NCI-H524 treated with DMSO at 0.1 percent for 48 hours (cell line): ENCODE measurements around the gene KDM4E.
"Not testable (repeated sequence)": the region's sequence is repeated elsewhere in the genome, so short reads cannot be mapped to it uniquely, and the experiment has no call there.

ENCODE experiments used
- DNase-seq: peaks from one replicate; lab custom pipeline; 2025; lab: John Stamatoyannopoulos, UW

The KDM4E gene

DNA sequence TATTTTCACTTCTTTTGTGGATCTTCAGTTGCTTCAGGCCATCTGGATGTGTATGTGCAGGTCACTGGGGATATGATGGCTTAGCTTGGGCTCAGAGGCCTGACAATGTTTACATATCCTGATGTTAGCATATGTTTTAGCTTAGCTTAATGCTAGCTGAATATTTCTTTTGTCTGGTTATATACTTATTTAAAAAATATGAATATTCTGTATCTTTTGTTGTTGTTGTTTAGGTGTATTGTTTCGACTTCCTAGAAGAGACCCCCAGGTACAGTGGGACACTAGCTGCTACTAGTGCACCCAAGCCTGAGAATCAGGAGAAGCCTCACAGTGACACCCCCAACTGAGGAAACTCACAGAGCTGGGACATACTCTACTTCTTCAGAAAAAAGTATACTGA lies at the start of gene KDM4E:
Gene KDM4E (plus strand): TSS at position 301 of the 400 bp plus-strand sequence. CDS start 300 bp downstream, outside the sequence.
- DNase-seq, result no peak

DNA sequence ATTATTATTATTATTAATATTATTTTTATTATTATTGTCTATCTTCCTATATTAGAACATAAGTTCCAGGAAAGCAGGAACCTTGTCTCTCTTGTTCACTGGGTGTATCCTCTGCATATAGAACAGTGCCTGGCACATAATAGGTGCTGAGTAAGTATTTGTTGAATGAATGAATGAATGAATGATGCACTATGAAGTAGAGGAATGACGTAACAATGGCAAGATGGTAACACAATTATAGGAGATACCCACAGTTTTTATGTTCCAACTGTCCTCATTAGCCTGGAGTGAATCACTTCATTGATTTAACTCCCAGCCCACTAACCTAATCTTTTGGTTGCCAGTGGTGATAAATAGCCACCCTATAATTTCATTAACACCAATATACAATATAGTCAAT lies 49.5 kb upstream of the KDM4E start:
- no peak for DNase-seq

DNA sequence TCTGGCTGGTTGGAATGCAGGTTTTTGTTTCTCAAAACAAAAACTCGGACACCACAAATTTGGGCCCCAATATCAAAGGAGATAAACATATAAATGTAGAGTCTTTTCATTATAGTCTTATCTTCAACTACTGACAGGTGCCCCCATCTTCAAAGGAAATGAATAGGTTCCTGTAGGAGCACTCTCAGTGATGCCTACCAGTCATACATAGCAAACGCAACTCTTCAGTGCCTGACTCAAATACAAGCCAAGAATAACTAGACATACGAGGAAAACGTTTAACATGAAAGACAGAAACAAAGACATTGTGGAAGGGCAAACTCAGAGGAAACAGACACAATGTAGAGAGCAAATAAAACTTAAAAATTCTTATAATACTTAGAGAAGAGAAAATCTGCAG lies 37.7 kb upstream of the KDM4E start:
- DNase-seq, result no peak

DNA sequence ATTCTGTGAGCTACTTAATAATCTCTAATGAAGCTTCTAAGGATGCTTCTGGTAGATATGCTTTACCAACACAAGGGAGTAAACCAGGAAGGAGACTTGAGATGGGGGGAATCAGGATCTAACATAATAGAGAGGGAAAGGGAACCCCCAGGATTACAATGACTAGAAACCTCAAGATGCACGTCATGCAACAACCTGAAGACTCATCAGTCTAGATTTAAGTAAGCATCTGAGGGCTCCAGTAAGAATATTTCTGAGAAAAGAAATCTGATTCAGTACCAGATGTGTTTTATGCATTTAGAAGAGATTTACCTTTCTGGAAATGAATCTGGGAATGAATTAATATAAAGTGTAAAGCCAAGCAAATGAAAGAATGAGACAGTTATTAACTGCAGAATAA lies 36.3 kb upstream of the KDM4E start:
- no peak for DNase-seq

DNA sequence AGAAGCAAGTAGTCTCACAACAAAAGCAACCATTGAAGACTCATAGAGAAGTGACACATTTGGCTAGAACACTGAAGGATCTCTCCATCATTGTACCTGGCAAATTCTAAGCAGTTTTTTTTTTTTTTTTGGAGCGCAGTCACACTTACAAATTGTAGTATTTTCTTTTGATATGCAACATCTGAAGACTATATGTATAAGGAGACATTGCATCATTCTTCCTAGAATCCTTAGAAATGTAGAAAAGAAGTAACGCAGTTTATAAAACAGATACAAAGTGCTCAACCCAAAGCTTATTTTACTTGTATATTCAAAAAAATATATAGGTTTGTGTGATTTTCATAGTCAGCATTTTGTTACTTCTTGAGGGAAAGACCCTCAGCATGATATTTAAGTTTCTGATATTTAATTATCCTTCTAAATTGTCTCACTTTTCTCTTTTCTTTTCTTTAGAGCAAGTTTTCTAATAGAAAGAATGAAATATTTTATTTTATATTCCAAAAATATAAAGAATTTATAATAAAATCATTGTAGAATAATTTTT lies 31.6 kb upstream of the KDM4E start:
- DNase-seq, result no peak

DNA sequence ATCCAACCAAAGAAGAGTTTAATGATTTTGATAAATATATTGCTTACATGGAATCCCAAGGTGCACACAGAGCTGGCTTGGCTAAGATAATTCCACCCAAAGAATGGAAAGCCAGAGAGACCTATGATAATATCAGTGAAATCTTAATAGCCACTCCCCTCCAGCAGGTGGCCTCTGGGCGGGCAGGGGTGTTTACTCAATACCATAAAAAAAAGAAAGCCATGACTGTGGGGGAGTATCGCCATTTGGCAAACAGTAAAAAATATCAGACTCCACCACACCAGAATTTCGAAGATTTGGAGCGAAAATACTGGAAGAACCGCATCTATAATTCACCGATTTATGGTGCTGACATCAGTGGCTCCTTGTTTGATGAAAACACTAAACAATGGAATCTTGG lies 27.6 kb upstream of the KDM4E start:
- DNase-seq, result no peak

DNA sequence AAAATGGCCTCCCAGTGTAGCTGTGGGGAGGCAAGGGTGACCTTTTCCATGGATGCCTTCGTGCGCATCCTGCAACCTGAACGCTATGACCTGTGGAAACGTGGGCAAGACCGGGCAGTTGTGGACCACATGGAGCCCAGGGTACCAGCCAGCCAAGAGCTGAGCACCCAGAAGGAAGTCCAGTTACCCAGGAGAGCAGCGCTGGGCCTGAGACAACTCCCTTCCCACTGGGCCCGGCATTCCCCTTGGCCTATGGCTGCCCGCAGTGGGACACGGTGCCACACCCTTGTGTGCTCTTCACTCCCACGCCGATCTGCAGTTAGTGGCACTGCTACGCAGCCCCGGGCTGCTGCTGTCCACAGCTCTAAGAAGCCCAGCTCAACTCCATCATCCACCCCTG lies 26.8 kb upstream of the KDM4E start:
- no peak for DNase-seq

DNA sequence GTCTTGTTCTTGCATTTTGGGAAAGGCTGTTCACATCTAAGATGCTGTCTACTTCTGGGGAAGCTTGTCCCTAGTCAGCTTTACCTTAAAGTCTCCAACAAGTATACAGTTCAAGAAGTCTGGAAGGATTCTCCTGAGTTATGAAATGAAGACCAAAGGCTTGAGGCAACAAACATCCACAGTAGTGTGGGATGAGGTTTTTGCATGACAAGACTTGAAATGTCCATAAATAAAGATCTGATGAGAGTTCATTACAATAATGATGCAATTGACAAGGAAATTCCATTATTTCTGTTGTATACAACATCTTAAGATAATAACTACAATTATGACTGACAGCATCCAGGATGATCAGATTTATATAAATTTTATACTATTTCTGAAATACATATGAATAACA lies 21.3 kb upstream of the KDM4E start:
- DNase-seq, result no peak

DNA sequence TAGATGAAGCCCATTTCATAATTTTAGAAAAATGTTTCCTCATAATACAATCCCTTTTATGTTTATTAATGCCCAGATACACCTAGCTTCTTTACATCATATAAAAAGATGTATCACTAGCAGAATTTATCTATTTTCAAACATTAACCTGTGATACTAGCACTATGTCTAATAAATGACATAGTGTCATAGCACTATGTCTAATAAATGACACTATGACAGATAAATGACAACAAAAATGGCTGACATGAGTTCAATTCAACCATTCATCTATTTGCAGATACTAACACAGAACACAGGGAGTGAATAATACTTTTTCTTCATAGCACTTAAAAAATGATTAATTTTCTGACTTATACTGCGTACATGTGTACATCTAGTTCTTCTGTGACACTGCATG lies 19.4 kb upstream of the KDM4E start:
- DNase-seq, result no peak

DNA sequence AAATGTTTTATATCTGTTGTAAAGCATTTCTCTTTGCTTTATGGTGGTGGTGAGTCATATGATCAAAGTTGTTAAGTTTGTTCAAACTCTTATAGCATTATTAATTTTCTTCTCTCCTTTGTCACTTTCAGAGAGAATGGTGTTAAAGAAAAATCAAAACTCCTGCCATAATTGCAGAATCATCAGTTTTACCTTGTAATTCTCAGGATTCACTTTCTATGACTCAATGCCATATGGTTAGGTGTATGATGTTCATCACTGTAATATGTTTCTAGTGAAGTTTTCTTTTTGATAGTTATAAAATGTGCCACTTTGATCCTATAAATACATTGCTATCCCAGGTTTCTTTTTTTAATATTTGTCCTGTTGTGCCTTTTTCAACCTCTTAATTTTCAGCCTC lies 13.7 kb upstream of the KDM4E start:
- DNase-seq, result no peak

DNA sequence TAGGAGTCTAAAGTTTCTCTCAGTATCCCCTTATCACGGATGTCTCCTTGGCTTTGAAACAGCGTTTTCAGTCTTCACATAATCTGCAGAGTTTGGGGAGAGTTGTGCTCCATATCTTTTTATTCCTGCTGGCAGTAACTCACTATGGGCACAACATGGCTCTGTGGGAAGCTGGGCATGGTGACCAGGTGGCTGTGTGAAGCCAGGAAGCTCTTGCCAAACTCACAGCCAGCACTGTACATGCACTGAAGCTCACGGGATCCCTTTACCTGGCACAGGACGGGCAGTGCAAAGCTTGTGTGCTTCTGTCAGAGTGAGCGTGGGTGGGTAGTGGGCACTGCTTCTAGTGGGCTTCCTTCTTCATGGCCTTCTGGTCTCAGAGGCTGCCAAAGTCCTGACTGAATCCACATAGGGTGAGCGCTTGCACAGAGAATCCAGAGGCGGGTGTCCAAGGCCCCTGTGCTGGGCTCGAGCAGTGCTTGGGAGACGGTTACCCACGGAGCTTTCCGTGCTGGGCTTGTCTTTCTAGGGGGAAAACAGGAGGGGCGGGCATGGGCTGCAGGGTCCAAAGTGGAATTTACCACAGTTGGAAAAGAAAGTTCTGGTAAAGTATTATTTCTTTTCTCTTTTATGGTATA lies 10.8 kb upstream of the KDM4E start:
- DNase-seq, result no peak

DNA sequence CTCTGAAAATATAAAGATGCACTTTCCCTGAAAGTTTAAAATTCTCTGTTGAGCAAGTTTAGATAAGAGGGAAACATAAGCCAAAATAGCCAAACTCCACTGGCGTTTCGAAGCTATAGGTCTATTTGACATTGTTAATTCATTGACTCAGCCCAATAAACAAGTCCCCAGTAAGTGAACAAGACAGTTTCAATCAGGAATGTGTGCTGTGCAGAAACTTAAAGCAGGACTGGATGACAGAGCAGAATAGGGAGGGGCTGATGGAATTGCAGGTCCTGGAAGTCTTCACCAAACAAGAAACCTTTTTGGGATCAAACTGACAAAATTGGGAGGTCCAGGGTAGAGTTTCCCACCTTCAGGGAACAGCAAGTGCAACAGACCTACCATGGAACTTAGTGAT lies 8.9 kb upstream of the KDM4E start:
- no peak for DNase-seq

DNA sequence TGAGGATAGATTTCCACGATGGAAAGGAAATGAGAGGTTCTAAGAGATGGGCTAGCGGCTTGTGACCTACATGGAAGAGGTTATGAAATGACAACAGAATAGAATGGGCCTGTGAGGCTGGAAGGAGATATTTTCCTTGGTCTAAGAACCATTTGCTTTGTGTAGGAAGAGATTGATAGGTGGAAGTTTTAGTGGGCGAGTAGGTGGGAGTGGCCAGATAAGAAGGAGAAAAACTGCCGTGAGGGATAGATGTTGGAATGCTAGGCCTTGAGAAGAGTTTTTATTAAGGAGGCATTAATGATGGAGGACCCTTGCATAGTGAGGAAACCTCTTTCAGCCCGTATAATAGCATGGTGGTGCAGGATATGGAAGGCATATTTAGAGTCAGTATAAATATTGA lies 3.6 kb upstream of the KDM4E start:
- DNase-seq, result not testable (repeated sequence)

DNA sequence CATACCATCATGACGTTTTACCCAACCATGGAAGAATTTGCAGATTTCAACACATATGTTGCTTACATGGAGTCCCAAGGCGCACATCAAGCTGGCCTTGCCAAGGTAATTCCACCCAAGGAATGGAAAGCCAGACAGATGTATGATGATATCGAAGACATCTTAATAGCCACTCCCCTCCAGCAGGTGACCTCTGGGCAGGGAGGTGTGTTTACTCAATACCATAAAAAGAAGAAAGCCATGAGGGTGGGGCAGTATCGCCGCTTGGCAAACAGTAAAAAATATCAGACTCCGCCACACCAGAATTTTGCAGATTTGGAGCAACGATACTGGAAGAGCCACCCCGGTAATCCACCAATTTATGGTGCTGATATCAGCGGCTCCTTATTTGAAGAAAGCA lies 536 bp downstream of the KDM4E start:
- DNase-seq, result not testable (repeated sequence)

DNA sequence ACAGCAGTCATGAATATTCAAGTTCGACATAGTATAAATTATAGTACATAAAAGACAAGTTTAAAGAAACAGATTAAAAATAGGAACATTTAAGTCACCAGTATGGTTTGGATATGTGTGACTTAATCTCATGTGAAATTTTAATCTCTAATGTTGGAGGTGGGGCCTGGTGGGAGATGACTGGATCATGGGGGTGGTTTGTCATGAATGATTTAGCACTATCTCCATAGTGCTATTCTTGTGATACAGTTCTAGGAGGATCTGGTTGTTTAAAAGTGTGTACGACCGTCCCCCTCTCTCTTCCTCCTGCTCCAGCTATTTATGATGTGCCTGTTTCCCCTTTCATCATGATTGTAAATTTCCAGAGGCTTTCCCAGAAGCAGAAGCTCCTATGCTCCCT lies 3.3 kb downstream of the KDM4E start:
- DNase-seq, result no peak

DNA sequence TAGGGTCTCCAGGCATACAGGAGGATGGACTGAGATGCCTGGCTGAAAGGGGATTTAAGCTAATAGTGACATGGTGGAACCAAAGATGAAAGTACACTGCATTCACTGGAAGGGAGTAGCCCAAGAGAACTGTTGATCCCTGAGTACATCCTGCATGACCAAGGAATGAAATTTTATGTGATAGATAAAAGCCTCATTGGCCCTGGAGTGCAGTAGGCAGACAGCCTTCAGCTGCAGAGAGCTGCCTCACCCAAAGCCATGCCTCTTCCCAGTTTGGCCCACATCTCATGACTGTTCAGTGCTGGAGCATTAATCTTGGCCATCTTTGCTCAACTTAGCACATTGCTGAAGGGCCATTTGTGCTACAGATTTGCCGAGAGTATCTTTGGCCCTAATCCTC lies 8.0 kb downstream of the KDM4E start:
- no peak for DNase-seq

DNA sequence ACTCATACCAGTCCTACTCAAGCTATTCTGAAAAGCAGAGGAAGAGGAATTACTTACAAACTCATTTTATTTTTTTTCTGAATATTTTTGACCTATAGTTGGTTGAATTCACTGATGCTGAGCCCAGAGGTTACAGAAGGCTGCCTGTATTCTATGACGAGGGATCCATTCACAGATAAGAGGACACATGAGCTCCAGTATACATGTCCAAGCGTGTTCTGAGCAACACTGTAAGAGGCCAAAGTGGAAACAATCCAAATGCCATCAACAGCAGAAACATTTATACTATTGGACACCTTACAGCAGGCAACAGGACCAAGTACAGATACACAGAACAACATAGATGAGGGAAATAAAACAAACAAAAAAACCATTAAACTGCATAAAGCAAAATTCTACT lies 10.3 kb downstream of the KDM4E start:
- no peak for DNase-seq

DNA sequence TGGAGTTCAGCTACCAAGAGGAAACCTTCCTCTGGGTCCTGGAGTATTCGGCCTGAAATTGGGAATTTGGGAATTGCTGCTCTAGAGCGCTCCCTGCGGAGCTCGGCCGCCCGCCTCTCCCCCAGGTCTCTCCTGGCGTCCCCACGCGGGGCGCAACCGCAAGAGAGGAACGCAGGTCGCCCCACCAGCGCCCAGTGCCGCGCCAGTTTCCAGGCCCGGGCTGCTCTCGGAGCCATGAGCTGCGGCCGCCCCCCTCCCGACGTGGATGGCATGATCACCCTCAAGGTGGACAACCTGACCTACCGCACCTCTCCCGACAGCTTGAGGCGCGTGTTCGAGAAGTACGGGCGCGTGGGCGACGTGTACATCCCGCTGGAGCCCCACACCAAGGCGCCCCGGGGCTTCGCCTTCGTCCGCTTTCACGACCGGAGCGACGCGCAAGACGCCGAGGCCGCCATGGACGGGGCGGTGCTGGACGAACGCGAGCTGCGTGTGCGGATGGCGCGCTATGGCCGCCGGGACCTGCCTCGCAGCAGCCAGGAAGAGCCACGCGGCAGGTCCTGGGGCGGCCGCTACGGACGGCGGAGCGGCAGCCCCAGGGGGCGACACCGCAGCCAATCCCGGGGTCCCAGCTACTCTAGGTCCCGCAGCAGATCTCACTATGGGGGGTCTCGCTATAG lies 12.4 kb downstream of the KDM4E start:
- not testable (repeated sequence) for DNase-seq

DNA sequence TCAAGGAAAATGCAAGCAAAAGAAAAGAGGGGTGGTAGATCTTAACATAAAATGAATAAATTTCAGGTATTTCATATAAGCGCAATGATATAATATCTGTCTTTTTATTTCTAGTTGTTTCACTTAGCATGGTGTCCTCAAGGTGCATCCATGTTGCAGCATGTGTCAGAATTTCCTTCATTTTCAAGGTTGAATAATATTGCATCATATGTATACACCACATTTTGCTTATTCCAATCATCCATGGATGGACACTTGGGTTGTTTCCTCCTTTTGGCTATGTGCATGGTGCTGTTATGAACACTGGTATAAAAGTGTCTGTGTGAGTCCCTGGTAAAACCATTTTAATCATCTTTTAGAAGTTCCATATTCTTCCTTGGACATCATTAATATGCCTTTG lies 17.2 kb downstream of the KDM4E start:
- no peak for DNase-seq

DNA sequence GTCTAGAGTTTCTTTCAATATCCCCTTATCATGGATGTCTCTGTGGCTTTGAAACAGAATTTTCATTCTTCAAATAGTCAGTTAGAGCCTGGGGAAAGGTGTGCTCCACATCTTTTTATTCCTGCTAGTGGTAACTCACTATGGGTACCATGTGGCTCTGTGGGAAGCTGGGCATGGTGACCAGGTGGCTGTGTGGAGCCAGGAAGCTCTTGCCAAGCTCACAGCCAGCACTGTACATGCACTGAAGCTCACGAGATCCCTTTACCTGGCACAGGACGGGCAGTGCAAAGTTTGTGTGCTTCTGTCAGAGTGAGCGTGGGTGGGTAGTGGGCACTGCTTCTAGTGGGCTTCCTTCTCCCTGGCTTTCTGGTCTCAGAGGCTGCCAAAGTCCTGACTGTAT lies 17.8 kb downstream of the KDM4E start:
- no peak for DNase-seq

DNA sequence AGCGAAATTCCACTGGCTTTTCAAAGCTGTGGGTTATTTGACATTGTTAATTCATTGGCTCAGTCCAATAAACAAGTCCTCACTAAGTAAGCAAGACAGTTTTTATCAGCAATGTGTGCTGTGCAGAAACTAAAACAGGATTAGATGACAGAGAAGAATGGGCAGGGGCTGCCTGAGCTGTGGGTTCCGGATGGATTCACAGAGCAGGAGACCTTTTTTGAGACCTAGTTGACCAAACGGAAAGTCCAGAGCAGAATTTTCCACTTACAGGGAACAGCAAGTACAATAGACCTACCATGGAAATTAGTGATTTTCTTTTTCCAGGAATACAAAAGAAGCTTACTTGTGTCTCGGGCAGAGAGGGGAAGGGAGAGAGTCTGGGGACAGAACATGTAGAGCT lies 19.0 kb downstream of the KDM4E start:
- DNase-seq, result no peak

DNA sequence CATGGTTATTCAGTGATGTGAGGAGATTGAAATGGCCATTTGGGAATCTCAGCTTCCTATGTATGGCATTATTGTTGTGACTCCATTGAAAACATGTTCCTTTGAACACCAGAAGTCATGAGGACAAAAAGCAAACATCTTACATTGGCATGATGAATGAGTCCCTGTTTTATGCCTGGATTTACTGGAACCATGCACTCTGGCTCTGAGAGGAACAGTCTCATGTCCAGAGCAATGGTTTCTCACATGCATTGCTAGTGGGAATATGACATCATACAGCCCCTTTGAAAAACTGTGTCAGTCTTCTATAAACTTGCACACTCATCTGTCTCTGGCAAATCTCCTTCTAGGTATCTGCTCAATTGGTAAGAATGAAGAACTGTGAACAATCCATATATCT lies 20.8 kb downstream of the KDM4E start:
- no peak for DNase-seq

DNA sequence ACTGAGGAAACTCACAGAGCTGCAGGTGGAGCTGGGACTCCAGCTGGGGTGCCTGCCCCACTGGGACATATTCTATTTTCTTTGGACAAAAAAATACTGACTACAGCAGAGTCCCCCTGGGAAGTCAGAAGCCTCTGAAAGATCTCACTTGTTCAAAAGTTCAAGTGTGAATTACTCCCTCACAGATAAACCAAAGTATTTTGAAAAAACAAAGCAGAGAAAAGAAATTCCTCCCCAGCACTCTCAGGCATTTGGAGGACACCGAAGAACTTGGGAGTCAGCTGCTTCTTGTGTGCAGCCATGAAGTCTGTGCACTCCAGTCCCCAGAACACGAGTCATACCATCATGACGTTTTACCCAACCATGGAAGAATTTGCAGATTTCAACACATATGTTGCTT lies 24.1 kb downstream of the KDM4E start, which contains the start of gene KDM4F:
Gene KDM4F (plus strand): TSS at position 301 of the 400 bp plus-strand sequence.
- not testable (repeated sequence) for DNase-seq
